GM18909 (cell line): ENCODE data around the gene DNAJA2.
A peak's percentile ranks its signal among the peaks of the same experiment; 100 is the strongest.
"Not testable (repeated sequence)": the region's sequence is repeated elsewhere in the genome, so short reads cannot be mapped to it uniquely, and the experiment has no call there.

Source experiments
- ATAC-seq: cut with Tn5 transposase; IDR thresholded peaks from one replicate; pipeline ENCODE4 v1.9.1; 2021; ENCODE audit warnings: mild to moderate bottlenecking; ENCODE audit not compliant: unreplicated experiment, poor library complexity

The DNAJA2 gene

GRCh38 chr16:46973207-46973995 is at the start of gene DNAJA2:
Gene DNAJA2, minus strand, starts transcription at chr16:46973674. Its CDS starts 102 bp downstream, at chr16:46973572.
- peak; percentile 92 for ATAC-seq

GRCh38 chr16:47019568-47019967 is 46.1 kb upstream of the DNAJA2 start:
- ATAC-seq = no peak

- peak; percentile 100 for ATAC-seq
Measured at GRCh38 chr16:47018223-47018891, 44.9 kb upstream of the DNAJA2 start.

GRCh38 chr16:47017636-47018035 is 44.2 kb upstream of the DNAJA2 start:
- no peak for ATAC-seq

DNA sequence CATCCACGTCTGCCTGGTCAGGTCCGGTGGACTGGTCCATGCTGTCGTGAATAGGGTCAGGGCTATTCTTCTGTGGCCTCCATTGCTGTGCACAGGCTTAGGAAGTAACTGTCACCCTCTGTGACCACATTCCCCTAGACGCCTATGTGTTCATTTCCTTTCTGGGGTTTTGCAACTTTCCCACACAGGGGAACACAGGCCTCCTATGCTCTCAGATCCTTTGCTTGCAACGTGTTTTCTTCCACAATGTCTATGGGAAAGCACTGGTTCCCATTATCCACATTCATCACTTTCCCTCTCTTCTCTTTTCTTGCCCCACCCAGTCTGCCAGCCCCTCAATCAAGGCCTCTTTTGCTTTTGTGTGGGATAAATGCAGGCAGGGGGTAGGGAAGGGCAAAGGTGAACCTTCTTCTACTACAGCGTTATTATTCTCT is 43.2 kb upstream of the DNAJA2 start:
- peak; percentile 57 for ATAC-seq

- ATAC-seq = no peak
Measured at GRCh38 chr16:47013910-47014309, 40.4 kb upstream of the DNAJA2 start.

DNA sequence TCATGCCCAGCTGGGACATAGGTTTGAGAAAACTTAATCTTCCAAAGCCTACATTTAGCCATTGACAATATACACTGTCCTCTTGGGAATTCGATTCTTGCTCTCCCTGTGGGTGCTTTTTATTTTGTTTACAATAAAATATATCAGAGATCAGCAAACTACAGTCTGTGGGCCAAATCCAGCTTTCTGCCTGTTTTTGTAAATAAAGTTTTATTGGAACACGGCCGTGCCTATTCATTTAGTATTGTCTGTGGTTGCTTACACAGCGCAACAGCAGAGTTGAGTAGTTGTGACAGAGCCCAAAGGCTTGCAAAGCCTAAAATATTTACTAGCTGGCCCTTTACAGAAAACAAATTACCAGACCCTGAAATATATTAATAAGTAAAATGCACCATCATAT is 39.7 kb upstream of the DNAJA2 start:
- ATAC-seq = no peak

DNA sequence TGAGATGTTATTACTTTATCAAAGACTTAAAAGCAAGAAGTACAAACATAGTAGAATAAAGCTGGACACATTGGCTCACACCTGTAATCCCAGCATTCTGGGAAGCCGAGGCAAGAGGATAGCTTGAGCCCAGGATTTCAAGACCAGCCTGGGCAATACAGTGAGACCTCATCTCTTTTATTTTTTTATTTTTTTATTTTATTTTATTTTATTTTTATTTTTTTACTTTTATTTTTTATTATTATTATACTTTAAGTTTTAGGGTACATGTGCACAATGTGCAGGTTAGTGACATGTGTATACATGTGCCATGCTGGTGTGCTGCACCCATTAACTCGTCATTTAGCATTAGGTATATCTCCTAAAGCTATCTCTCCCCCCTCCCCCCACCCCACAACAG is 37.3 kb upstream of the DNAJA2 start:
- ATAC-seq = not testable (repeated sequence)

GRCh38 chr16:47008612-47009011 is 35.1 kb upstream of the DNAJA2 start:
- no peak for ATAC-seq

DNA sequence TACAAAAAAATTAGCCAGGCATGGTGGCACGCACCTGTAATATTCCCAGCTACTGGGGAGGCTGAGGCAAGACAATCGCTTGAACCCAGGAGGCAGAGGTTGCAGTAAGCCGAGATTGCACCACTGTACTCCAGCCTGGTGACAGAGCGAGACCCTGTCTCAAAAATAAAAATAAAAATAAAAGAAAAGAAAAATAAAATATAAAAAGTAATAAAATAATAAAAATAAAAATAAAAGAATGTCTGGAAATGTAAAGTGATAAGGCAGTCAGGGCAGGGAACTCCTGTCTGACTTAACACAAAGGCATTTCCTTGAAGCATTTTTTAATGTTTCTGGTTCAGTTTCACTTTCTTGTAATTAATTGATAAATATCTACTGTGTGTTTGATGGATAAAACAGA is 34.7 kb upstream of the DNAJA2 start:
- no peak for ATAC-seq

- no peak for ATAC-seq
Measured at GRCh38 chr16:47004652-47005051, 31.2 kb upstream of the DNAJA2 start.

DNA sequence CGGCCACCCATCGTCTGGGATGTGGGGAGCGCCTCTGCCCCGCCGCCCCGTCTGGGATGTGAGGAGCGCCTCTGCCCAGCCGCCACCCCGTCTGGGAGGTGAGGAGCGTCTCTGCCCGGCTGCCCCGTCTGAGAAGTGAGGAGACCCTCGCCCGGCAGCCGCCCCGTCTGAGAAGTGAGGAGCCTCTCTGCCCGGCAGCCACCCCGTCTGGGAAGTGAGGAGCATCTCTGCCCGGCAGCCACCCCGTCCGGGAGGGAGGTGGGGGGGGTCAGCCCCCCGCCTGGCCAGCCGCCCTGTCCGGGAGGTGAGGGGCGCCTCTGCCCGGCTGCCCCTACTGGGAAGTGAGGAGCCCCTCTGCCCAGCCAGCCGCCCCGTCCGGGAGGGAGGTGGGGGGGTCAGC is 26.6 kb upstream of the DNAJA2 start:
- not testable (repeated sequence) for ATAC-seq

- ATAC-seq = no peak
Measured at GRCh38 chr16:46997844-46998243, 24.4 kb upstream of the DNAJA2 start.

DNA sequence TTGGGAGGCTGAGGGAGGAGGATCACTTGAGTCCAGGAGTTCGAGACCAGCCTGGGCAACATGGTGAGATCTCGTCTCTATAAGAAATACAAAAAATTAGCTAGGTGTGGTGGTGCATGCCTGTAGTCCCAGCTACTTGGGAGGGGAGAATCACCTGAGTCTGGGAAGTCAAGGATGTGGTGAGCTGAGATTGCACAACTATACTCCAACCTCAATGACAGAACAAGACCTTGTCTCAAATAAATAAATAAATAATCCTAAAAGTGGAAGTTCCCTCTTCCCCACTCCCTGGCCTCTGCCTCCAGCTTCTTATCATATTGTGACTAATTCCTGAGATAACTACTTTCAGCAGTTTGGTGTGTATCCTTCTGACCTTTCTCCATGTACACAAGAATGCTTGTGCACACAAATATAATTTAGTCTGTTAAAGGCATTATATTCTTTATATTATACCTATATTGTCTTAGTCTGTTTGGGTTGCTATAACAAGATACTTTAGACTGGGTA is 23.5 kb upstream of the DNAJA2 start:
- no peak for ATAC-seq

DNA sequence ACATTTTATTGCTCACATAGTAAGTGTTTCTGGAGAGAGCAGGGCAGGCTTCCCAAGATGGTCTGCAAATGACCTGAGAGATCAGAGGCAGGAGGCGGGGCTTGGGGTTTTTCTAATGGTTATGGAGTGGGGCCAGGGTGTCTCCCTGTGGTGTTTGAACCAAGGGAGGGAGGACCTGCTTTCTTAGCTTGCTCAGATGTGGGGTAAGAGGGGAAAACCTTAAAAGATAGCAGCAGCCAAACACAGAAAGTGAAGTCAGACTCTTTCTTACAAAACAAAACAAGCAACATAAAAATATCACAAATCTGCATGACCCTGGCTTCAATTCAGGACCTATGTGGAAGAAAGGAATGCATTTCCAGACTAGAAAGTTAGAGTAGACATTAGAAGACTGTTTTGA is 22.9 kb upstream of the DNAJA2 start:
- no peak for ATAC-seq

GRCh38 chr16:46991729-46992704 is 18.5 kb upstream of the DNAJA2 start:
- no peak for ATAC-seq

- no peak for ATAC-seq
Measured at GRCh38 chr16:46986896-46987295, 13.4 kb upstream of the DNAJA2 start.

DNA sequence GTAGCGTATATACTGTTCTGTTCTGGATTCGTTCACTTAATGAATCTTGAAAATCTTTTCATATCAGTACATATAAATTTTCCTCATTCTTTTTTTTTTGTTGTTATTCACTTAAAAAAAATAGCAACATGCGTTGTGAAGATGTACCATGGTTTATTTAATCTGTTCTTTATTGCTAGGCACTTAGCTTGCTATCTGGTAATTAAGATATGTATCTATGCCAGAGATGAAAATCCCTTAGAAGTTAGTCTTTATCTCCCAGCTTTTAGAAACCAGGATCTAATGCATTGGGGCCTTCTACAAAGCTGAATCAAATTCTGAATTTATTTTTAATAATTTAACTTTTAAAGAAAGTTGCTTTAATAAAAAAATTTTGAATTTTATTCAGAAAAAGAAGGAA is 13.0 kb upstream of the DNAJA2 start:
- ATAC-seq = no peak

DNA sequence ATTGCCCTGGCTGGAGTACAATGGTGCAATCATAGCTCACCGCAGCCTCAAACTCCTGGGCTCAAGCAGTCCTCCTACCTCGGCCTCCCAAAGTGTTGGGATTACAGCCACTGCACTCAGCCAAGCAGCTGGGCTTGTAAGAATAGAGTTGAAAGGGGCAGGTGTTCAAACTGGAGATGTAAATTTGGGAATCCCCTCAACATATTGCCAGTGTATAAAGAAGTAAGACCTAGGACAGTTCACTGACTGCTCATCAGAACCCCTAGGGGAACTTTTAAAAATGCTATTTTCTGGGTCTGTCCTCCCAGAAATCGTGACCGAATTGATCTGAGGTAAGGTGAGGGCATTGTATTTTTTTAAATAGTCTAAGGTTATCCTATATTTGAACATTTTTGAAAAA is 8.9 kb upstream of the DNAJA2 start:
- no peak for ATAC-seq

- no peak for ATAC-seq
Measured at GRCh38 chr16:46980926-46981325, 7.5 kb upstream of the DNAJA2 start.
